IMR-90 (cell line): ENCODE measurements around the gene MAP4. TPM values are rescaled to one million over a fixed set of nuclear protein-coding genes. Genes with fewer than 3 reads are reported as not detected.

Experiments used
- ATAC-seq: fragments of 200-7000 bp; cut with Tn5 transposase; 2 replicates; pipeline ENCODE4 v1.9.1; 2020; ENCODE audit warnings: low read depth, mild to moderate bottlenecking, moderate library complexity
- BruUV-seq: library from RNA; stranded (reverse); fragments of 400-500 nt; replicated peaks from 2 replicates; lab custom pipeline; 2021; lab: Mats Ljungman, UMichigan
- CTCF ChIA-PET: fragments of 300-600 bp; formaldehyde crosslinking; extraction: SDS; loops from one replicate; lab custom pipeline; 2021; ENCODE audit warnings: antibody characterized with exemption; lab: Yijun Ruan, JAX
- POLR2A ChIA-PET: fragments of 300-600 bp; sonication (Branson Sonifier 250); formaldehyde crosslinking; loops from one replicate; lab custom pipeline; 2022; ENCODE audit warnings: antibody characterized with exemption; ENCODE audit not compliant: unreplicated experiment; lab: Charles Lee
- DNase-seq: peaks from one replicate; pipeline ENCODE4 v3.0.0; 2013
- H2AFZ ChIP-seq: replicated peaks from 2 replicates; pipeline ENCODE3; 2013; ENCODE audit warnings: low read length, mild to moderate bottlenecking; ENCODE audit not compliant: poor library complexity
- H2AK5ac ChIP-seq: 2 replicates; pipeline ENCODE4 v1.6.1; 2013; ENCODE audit warnings: low read depth, low read length, inconsistent platforms
- H2AK9ac ChIP-seq: replicated peaks from 2 replicates; pipeline ENCODE3; 2013; ENCODE audit warnings: mild to moderate bottlenecking, low read depth, low read length, moderate library complexity; ENCODE audit not compliant: poor library complexity
- H2BK120ac ChIP-seq: 2 replicates; pipeline ENCODE4 v1.6.1; 2013; ENCODE audit warnings: low read depth, low read length, inconsistent platforms
- H2BK15ac ChIP-seq: 3 replicates; pipeline ENCODE4 v1.6.1; 2013; ENCODE audit warnings: low read depth, low read length, inconsistent platforms
- H2BK20ac ChIP-seq: 2 replicates; pipeline ENCODE4 v1.6.1; 2013; ENCODE audit warnings: low read depth, mild to moderate bottlenecking, inconsistent platforms, low read length, moderate library complexity
- H2BK5ac ChIP-seq: 2 replicates; pipeline ENCODE4 v1.6.1; 2013; ENCODE audit warnings: mild to moderate bottlenecking, low read depth, low read length, inconsistent platforms; ENCODE audit not compliant: poor library complexity, severe bottlenecking
- H3K14ac ChIP-seq: replicated peaks from 2 replicates; pipeline ENCODE4 v1.6.1; 2013; ENCODE audit warnings: low read depth, low read length, inconsistent platforms
- H3K18ac ChIP-seq: 2 replicates; pipeline ENCODE4 v1.6.1; 2013; ENCODE audit warnings: low read depth, low read length, control low read depth
- H3K23ac ChIP-seq: 2 replicates; pipeline ENCODE4 v1.6.1; 2013; ENCODE audit warnings: low read depth, low read length, inconsistent platforms
- H3K27ac ChIP-seq: 2 replicates; pipeline ENCODE4 v1.5.1; 2013; ENCODE audit warnings: mild to moderate bottlenecking, control low read depth, low read length; ENCODE audit not compliant: insufficient read depth
- H3K27me3 ChIP-seq: 2 replicates; pipeline ENCODE4 v1.6.1; 2013; ENCODE audit warnings: low read length; ENCODE audit not compliant: control insufficient read depth, insufficient read depth
- H3K36me3 ChIP-seq: 2 replicates; pipeline ENCODE4 v1.6.1; 2013; ENCODE audit warnings: low read length, mixed read lengths; ENCODE audit not compliant: control insufficient read depth, insufficient read depth
- H3K4ac ChIP-seq: 2 replicates; pipeline ENCODE4 v1.6.1; 2013; ENCODE audit warnings: low read depth, low read length, inconsistent platforms
- H3K4me1 ChIP-seq: 2 replicates; pipeline ENCODE4 v1.6.1; 2013; ENCODE audit warnings: low read length, mixed read lengths; ENCODE audit not compliant: control insufficient read depth, insufficient read depth
- H3K4me2 ChIP-seq: 2 replicates; pipeline ENCODE4 v1.6.1; 2013; ENCODE audit warnings: low read depth, mild to moderate bottlenecking, control low read depth, low read length, moderate library complexity
- H3K4me3 ChIP-seq: 2 replicates; pipeline ENCODE4 v1.5.1; 2013; ENCODE audit warnings: low read depth, mild to moderate bottlenecking, control low read depth, low read length, moderate library complexity; ENCODE audit not compliant: insufficient read depth
- H3K56ac ChIP-seq: 2 replicates; pipeline ENCODE4 v1.6.1; 2013; ENCODE audit warnings: low read length, inconsistent platforms; ENCODE audit not compliant: insufficient read depth; ENCODE audit errors: extremely low read depth
- H3K79me1 ChIP-seq, 2 experiments: 2 replicates each; pipeline ENCODE4 v1.6.1; 2013; ENCODE audit warnings: low read length in 2 of 2, inconsistent platforms in 1 of 2, low read depth in 1 of 2
- H3K9ac ChIP-seq: 2 replicates; pipeline ENCODE4 v1.6.1; 2013; ENCODE audit warnings: low read depth, low read length, control low read depth
- H3K9me1 ChIP-seq: 2 replicates; pipeline ENCODE4 v1.6.1; 2013; ENCODE audit warnings: low read length, inconsistent platforms; ENCODE audit not compliant: insufficient read depth
- H3K9me3 ChIP-seq: 2 replicates; pipeline ENCODE4 v1.6.1; 2013; ENCODE audit warnings: low read length; ENCODE audit not compliant: control insufficient read depth, insufficient read depth
- H4K20me1 ChIP-seq: 2 replicates; pipeline ENCODE4 v1.6.1; 2013; ENCODE audit warnings: low read length, inconsistent platforms; ENCODE audit not compliant: insufficient read depth
- H4K5ac ChIP-seq: 2 replicates; pipeline ENCODE4 v1.6.1; 2013; ENCODE audit warnings: mild to moderate bottlenecking, low read depth, low read length, control low read depth
- H4K8ac ChIP-seq, 2 experiments: 2 replicates each; pipeline ENCODE4 v1.6.1; 2013; ENCODE audit warnings: low read depth in 2 of 2, low read length in 2 of 2, control low read depth in 1 of 2, inconsistent platforms in 1 of 2
- H4K91ac ChIP-seq: 2 replicates; pipeline ENCODE4 v1.6.1; 2013; ENCODE audit warnings: low read depth, low read length, inconsistent platforms; ENCODE audit not compliant: insufficient read depth
- BHLHE40 ChIP-seq: fragments of 150-350 bp; IDR thresholded peaks from 2 replicates; pipeline ENCODE4 v1.6.1; 2016; ENCODE audit warnings: mild to moderate bottlenecking, low read depth, low read length
- CEBPB ChIP-seq: IDR thresholded peaks from 2 replicates; pipeline ENCODE4 v1.6.1; 2012; ENCODE audit warnings: low read depth, low read length, improper control_type of control experiment
- CHD1 ChIP-seq: IDR thresholded peaks from 2 replicates; pipeline ENCODE4 v1.6.1; 2012; ENCODE audit warnings: low read depth, low read length, improper control_type of control experiment
- CTCF ChIP-seq: conservative IDR thresholded peaks from 2 replicates; pipeline ENCODE4 v1.5.1; 2012; ENCODE audit warnings: mild to moderate bottlenecking, low read depth, low read length, improper control_type of control experiment
- ELK1 ChIP-seq: fragments of 150-350 bp; IDR thresholded peaks from 2 replicates; pipeline ENCODE4 v1.6.1; 2016; ENCODE audit warnings: low read depth, mild to moderate bottlenecking, low read length, moderate library complexity, borderline replicate concordance
- FOS ChIP-seq: fragments of 150-350 bp; IDR thresholded peaks from 2 replicates; pipeline ENCODE4 v1.6.1; 2016; ENCODE audit warnings: low read depth, low read length
- MAFK ChIP-seq: IDR thresholded peaks from 2 replicates; pipeline ENCODE4 v1.6.1; 2012; ENCODE audit warnings: low read depth, low read length, improper control_type of control experiment
- MAZ ChIP-seq: IDR thresholded peaks from 2 replicates; pipeline ENCODE4 v1.6.1; 2012; ENCODE audit warnings: low read depth, mild to moderate bottlenecking, low read length, improper control_type of control experiment, moderate library complexity, borderline replicate concordance
- MXI1 ChIP-seq: IDR thresholded peaks from 2 replicates; pipeline ENCODE4 v1.6.1; 2012; ENCODE audit warnings: low read depth, mild to moderate bottlenecking, low read length, moderate library complexity, borderline replicate concordance
- NFE2L2 ChIP-seq: fragments of 150-350 bp; IDR thresholded peaks from 2 replicates; pipeline ENCODE4 v1.6.1; 2016; ENCODE audit warnings: low read depth, mild to moderate bottlenecking, low read length
- POLR2A ChIP-seq: IDR thresholded peaks from 2 replicates; pipeline ENCODE4 v1.6.1; 2012; ENCODE audit warnings: mild to moderate bottlenecking, low read depth, low read length
- RAD21 ChIP-seq: IDR thresholded peaks from 2 replicates; pipeline ENCODE4 v1.6.1; 2012; ENCODE audit warnings: low read length, improper control_type of control experiment
- RCOR1 ChIP-seq: IDR thresholded peaks from 2 replicates; pipeline ENCODE4 v1.6.1; 2012; ENCODE audit warnings: mild to moderate bottlenecking, low read length, improper control_type of control experiment; ENCODE audit not compliant: insufficient replicate concordance
- RFX5 ChIP-seq: IDR thresholded peaks from 2 replicates; pipeline ENCODE4 v1.8.0; 2012; ENCODE audit warnings: low read depth, mild to moderate bottlenecking, low read length, moderate library complexity
- SMC3 ChIP-seq: fragments of 150-350 bp; IDR thresholded peaks from 2 replicates; pipeline ENCODE4 v1.6.1; 2016; ENCODE audit warnings: low read depth, mild to moderate bottlenecking, antibody characterized with exemption, low read length, moderate library complexity
- WGBS, 2 experiments: methylation state at CpG; one replicate each; pipeline versions ENCODE4 v1.1.5 to v1.1.7; 2013; ENCODE audit warnings: missing lambda C conversion rate in 2 of 2; ENCODE audit not compliant: insufficient read length in 1 of 2; ENCODE audit errors: extremely low coverage in 2 of 2; 5-methylcytosine and 5-hydroxymethylcytosine counted together
- dilution Hi-C: fragments of 300-500 bp; cut with HindIII; formaldehyde crosslinking; loops from one replicate; pipeline ENCODE4 v1.14.3; 2018; ENCODE audit warnings: low sequenced_read_pairs; ENCODE audit not compliant: unreplicated experiment
- in situ Hi-C: fragments of 300-500 bp; cut with MboI; formaldehyde crosslinking; loops from 3 replicates; pipeline ENCODE4 v1.14.3; 2019; ENCODE audit warnings: low sequenced_read_pairs, inconsistent platforms, mixed read lengths
- intact Hi-C: fragments of 100-400 bp; cut with micrococcal nuclease; formaldehyde crosslinking; loops from 2 replicates; pipeline ENCODE4 v1.10.0; 2022
- polyA plus RNA-seq, 3 experiments: library from polyadenylated mRNA; depleted of rRNA; stranded (reverse); fragments of >200 nt; gene quantifications; 2 replicates each; pipeline ENCODE4 v1.2.3, GENCODE V29; 2012; ENCODE audit warnings: low replicate concordance in 1 of 3
- total RNA-seq: library from RNA; depleted of rRNA; stranded (reverse); fragments of >200 nt; gene quantifications from 2 replicates; pipeline ENCODE4 v1.2.3, GENCODE V29; 2012

Gene MAP4
- total and polyA plus RNA-seq, 2 of the 4 experiments (the other 2 are of a cell fraction), result 87.8 to 216 TPM

GRCh38 chr3:48026951-48027908, 11.0 kb upstream of the MAP4 start:
- no peak overlapping the region for H2AK9ac ChIP-seq
- no peak overlapping the region for H2AFZ ChIP-seq
- no peak for DNase-seq
- H4K8ac ChIP-seq, result no peak overlapping the region
- H3K4me3 ChIP-seq, result no peak overlapping the region
- H3K4me1 ChIP-seq, result peaks cover 16% of the 10 kb centered on the region
- H3K4me2 ChIP-seq, result no peak overlapping the region
- no CpG with 5 or more reads among the region's 10 CpGs for whole genome bisulfite sequencing, 2 experiments
- H3K23ac ChIP-seq, result no peak overlapping the region
- H2AK5ac ChIP-seq, result no peak overlapping the region
- H3K27me3 ChIP-seq, result no peaks in the 10 kb centered on the region
- no peak overlapping the region for H2BK120ac ChIP-seq
- H3K79me1 ChIP-seq, result peaks cover 9 to 74% of the 10 kb centered on the region in 2 experiments; a peak in 3 of 4 replicates
- H4K20me1 ChIP-seq, result peaks cover 97% of the 10 kb centered on the region
- no peak overlapping the region for H3K9ac ChIP-seq
- H3K56ac ChIP-seq, result no peak overlapping the region
- intact Hi-C loops, result no loop called here
- H3K4ac ChIP-seq, result no peak overlapping the region
- no peak overlapping the region for H4K91ac ChIP-seq
- CTCF ChIA-PET, result interaction anchor here (1.6 kb wide), 1 partner anchor 9 kb away, joined by 5 read pairs; no protein-coding TSS in a partner anchor
- no peak overlapping the region for H2BK5ac ChIP-seq
- H4K5ac ChIP-seq, result no peak overlapping the region
- dilution Hi-C loops, result no loop called here
- no TSS peak for BruUV-seq
- no peaks in the 10 kb centered on the region for H3K36me3 ChIP-seq
- no peak for ATAC-seq
- H3K9me1 ChIP-seq, result peaks cover 23% of the 10 kb centered on the region
- no peak overlapping the region for H3K18ac ChIP-seq
- POLR2A ChIA-PET, result no interaction called here
- in situ Hi-C loops, result no loop called here
- no peak overlapping the region for H2BK20ac ChIP-seq
- no peak overlapping the region for H3K27ac ChIP-seq
- H2BK15ac ChIP-seq, result no peak overlapping the region
- no peaks in the 10 kb centered on the region for H3K9me3 ChIP-seq
- H3K14ac ChIP-seq, result no peak overlapping the region
- TF ChIP-seq MAZ (no peak), POLR2A (no peak), FOS (no peak), RFX5 (no peak), RAD21 (no peak), CEBPB (no peak), RCOR1 (no peak), CTCF (no peak), ELK1 (no peak), NFE2L2 (no peak), BHLHE40 (no peak), MAFK (no peak), CHD1 (no peak), SMC3 (no peak), MXI1 (no peak)
